Astrocyte (in vitro differentiated cells and primary cell): ENCODE results near the gene ATP5F1C.

Experiments used
- CTCF ChIP-seq: IDR thresholded peaks from 2 replicates; pipeline ENCODE4 v1.5.1; 2011; ENCODE audit warnings: low read depth, mild to moderate bottlenecking, inconsistent platforms, low read length, moderate library complexity; ENCODE audit not compliant: insufficient read depth
- EZH2 ChIP-seq: IDR thresholded peaks from 2 replicates; pipeline ENCODE4 v1.6.1; 2012; ENCODE audit warnings: mild to moderate bottlenecking, low read length, inconsistent platforms; ENCODE audit not compliant: insufficient read depth

- TF ChIP-seq EZH2 (no peak), CTCF (no peak)
Measured at GRCh38 chr10:7833210-7833609, 45.2 kb downstream of the ATP5F1C start.
